ENCODE measurements around the gene TNS1. TPM values are rescaled to one million over a fixed set of nuclear protein-coding genes. Genes with fewer than 3 reads are reported as not detected.

The TNS1 gene
- total RNA-seq, 1 experiment from 2014 or later = 4.5 TPM

DNA sequence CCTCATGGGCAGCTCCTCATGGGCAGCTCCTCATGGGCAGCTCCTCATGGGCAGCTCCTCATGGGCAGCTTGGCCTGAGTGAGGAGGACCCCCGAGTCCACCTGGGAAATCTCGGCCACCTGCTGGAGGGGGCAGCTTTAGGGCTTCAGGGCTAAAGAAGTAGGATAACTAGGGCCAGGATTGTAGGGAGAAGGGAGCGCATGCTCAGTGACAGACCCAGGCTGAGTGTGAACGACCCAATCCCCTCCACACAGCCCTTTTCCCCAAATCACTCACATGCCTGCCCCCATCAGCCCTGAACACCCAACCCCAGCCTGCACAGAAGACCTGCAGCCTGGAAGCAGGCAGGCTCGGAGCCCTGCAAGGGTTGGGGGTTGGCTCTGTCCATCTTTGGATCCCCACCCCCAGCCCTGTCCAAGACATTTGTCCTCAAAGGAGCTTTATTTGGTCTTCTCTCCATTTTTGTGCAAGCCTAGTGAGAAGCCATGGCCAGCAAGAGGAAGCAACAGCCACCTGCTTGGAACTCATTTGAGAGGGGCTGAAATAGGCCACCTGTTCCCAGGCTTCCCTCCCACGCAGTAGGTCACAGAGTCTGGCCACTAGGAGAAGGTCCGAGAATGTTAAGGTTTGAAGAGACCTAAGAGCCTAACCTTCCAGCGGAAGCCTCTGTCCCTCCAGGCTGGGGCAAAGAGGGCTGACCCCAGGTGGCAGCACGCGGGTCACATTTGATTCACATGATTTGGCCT lies 249.9 kb downstream of the TNS1 start:
- POLR2A ChIA-PET = no interaction called here
- H3K27ac Mint-ChIP-seq = no peak overlapping the region

DNA sequence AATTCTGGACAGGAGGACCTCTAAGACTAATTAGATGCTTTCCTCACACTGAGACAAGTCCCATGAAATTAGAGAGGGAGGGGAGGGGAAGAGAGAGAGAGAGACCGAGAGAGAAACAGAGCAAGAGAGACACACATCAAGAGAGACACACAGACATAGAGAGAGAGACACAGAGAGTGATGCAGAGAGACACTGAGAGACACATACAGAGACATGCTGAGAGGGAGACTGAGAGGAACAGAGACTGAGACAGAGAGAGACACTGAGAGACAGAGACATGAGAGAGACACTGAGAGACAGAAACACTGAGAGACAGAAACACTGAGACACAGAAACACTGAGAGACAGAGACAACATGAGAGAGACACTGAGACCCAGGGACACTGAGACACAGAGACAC lies 250.8 kb downstream of the TNS1 start:
- H3K4me3 Mint-ChIP-seq = no peak overlapping the region
- ATAC-seq (no peak), DNase-seq (ENCODE audit: low spot score) (no peak)
- H3K4me1 Mint-ChIP-seq = peaks cover 24% of the 10 kb centered on the region
- CTCF ChIA-PET = no interaction called here
- H3K27me3 Mint-ChIP-seq (ENCODE audit: low read depth) = peaks cover 9% of the 10 kb centered on the region
- no peaks in the 10 kb centered on the region for H3K36me3 Mint-ChIP-seq
- POLR2A ChIA-PET = no interaction called here
- H3K27ac Mint-ChIP-seq = no peak overlapping the region
- H3K9me3 Mint-ChIP-seq = peaks cover 4% of the 10 kb centered on the region; the same call in 1 of the 2 replicates
- TF ChIP-seq, protein P1, sequence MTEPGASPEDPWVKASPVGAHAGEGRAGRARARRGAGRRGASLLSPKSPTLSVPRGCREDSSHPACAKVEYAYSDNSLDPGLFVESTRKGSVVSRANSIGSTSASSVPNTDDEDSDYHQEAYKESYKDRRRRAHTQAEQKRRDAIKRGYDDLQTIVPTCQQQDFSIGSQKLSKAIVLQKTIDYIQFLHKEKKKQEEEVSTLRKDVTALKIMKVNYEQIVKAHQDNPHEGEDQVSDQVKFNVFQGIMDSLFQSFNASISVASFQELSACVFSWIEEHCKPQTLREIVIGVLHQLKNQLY (CRISPR knock-in tag; IDR thresholded peaks at IDR 0.05) = no peak
- TF ChIP-seq ELF4 (CRISPR knock-in tag; IDR thresholded peaks at IDR 0.05; ENCODE audit: low read depth) (no peak), HMGA2 (CRISPR knock-in tag; IDR thresholded peaks at IDR 0.05) (no peak), SOX15 (CRISPR knock-in tag; IDR thresholded peaks at IDR 0.05) (no peak), NFE2L1 (CRISPR knock-in tag; IDR thresholded peaks at IDR 0.05) (no peak), RORB (CRISPR knock-in tag; IDR thresholded peaks at IDR 0.05) (no peak), ZNF263 (CRISPR knock-in tag; IDR thresholded peaks at IDR 0.05; ENCODE audit: low read depth) (no peak)
- TF ChIP-seq, protein P2, sequence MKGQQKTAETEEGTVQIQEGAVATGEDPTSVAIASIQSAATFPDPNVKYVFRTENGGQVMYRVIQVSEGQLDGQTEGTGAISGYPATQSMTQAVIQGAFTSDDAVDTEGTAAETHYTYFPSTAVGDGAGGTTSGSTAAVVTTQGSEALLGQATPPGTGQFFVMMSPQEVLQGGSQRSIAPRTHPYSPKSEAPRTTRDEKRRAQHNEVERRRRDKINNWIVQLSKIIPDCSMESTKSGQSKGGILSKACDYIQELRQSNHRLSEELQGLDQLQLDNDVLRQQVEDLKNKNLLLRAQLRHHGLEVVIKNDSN (CRISPR knock-in tag; IDR thresholded peaks at IDR 0.05) = no peak
- TF ChIP-seq, protein P3, sequence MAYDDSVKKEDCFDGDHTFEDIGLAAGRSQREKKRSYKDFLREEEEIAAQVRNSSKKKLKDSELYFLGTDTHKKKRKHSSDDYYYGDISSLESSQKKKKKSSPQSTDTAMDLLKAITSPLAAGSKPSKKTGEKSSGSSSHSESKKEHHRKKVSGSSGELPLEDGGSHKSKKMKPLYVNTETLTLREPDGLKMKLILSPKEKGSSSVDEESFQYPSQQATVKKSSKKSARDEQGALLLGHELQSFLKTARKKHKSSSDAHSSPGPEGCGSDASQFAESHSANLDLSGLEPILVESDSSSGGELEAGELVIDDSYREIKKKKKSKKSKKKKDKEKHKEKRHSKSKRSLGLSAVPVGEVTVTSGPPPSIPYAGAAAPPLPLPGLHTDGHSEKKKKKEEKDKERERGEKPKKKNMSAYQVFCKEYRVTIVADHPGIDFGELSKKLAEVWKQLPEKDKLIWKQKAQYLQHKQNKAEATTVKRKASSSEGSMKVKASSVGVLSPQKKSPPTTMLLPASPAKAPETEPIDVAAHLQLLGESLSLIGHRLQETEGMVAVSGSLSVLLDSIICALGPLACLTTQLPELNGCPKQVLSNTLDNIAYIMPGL (CRISPR knock-in tag; IDR thresholded peaks at IDR 0.05) = no peak

More for the DNA sequence above, 249.9 kb downstream of the TNS1 start:
- H3K4me3 Mint-ChIP-seq = no peak overlapping the region
- H3K9me3 Mint-ChIP-seq = peaks cover 4% of the 10 kb centered on the region; the same call in 1 of the 2 replicates
- no peak for DNase-seq (ENCODE audit: low spot score)
- H3K36me3 Mint-ChIP-seq = no peaks in the 10 kb centered on the region
- peaks cover 11% of the 10 kb centered on the region for H3K27me3 Mint-ChIP-seq (ENCODE audit: low read depth)
- CTCF ChIA-PET = no interaction called here
- H3K4me1 Mint-ChIP-seq = peaks cover 26% of the 10 kb centered on the region
- no peak for ATAC-seq
- TF ChIP-seq, protein P4, sequence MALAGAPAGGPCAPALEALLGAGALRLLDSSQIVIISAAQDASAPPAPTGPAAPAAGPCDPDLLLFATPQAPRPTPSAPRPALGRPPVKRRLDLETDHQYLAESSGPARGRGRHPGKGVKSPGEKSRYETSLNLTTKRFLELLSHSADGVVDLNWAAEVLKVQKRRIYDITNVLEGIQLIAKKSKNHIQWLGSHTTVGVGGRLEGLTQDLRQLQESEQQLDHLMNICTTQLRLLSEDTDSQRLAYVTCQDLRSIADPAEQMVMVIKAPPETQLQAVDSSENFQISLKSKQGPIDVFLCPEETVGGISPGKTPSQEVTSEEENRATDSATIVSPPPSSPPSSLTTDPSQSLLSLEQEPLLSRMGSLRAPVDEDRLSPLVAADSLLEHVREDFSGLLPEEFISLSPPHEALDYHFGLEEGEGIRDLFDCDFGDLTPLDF (CRISPR knock-in tag; IDR thresholded peaks at IDR 0.05) = no peak
- TF ChIP-seq ATF1 (CRISPR knock-in tag; IDR thresholded peaks at IDR 0.05) (no peak), ZNF423 (CRISPR knock-in tag; IDR thresholded peaks at IDR 0.05) (no peak), RORB (CRISPR knock-in tag; IDR thresholded peaks at IDR 0.05) (no peak), FOXK1 (CRISPR knock-in tag; IDR thresholded peaks at IDR 0.05) (no peak), JUN (CRISPR knock-in tag; IDR thresholded peaks at IDR 0.05) (no peak), OVOL2 (CRISPR knock-in tag; IDR thresholded peaks at IDR 0.05; ENCODE audit: borderline replicate concordance) (no peak), NFE2L1 (CRISPR knock-in tag; IDR thresholded peaks at IDR 0.05) (no peak), SP1 (CRISPR knock-in tag; conservative IDR thresholded peaks at IDR 0.05) (no peak), PRRX2 (CRISPR knock-in tag; IDR thresholded peaks at IDR 0.05) (no peak), ZNF416 (CRISPR knock-in tag; IDR thresholded peaks at IDR 0.05) (no peak)
- TF ChIP-seq, protein P5, sequence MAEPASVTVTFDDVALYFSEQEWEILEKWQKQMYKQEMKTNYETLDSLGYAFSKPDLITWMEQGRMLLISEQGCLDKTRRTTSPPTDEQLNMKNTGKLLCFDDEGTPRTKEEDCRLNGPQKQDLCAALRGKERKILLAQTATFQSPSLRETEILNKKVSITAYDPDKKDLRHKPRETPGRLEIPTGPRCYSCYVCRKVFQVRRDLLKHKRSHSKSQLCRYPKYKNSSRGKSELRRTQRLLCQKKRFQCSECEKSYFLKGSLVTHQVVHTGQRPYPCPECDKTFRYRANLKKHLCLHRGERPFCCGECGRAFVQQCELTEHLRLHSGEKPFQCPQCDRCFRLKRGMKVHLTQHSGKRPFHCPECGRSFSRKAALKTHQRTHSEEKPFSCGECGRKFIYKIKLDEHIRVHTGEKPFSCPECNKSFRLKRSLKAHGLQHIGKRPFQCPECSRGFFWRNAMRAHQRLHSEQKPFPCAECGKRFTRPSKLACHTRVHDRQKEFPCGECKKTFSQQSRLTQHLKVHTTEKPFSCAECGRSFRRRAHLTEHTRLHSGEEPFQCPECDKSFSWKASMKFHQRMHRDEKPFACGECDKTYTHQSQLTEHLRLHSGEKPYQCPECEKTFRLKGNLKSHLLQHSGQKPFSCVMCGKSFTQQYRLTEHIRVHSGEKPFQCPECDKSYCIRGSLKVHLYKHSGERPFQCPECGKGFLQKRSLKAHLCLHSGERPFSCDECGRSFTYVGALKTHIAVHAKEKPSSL (CRISPR knock-in tag; conservative IDR thresholded peaks at IDR 0.05) = no peak
- TF ChIP-seq, protein P3 (CRISPR knock-in tag; IDR thresholded peaks at IDR 0.05) = no peak
- TF ChIP-seq, protein P6, sequence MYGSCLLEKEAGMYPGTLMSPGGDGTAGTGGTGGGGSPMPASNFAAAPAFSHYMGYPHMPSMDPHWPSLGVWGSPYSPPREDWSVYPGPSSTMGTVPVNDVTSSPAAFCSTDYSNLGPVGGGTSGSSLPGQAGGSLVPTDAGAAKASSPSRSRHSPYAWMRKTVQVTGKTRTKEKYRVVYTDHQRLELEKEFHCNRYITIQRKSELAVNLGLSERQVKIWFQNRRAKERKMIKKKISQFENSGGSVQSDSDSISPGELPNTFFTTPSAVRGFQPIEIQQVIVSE (CRISPR knock-in tag; IDR thresholded peaks at IDR 0.05; ENCODE audit: borderline replicate concordance) = no peak
- TF ChIP-seq, protein P7, sequence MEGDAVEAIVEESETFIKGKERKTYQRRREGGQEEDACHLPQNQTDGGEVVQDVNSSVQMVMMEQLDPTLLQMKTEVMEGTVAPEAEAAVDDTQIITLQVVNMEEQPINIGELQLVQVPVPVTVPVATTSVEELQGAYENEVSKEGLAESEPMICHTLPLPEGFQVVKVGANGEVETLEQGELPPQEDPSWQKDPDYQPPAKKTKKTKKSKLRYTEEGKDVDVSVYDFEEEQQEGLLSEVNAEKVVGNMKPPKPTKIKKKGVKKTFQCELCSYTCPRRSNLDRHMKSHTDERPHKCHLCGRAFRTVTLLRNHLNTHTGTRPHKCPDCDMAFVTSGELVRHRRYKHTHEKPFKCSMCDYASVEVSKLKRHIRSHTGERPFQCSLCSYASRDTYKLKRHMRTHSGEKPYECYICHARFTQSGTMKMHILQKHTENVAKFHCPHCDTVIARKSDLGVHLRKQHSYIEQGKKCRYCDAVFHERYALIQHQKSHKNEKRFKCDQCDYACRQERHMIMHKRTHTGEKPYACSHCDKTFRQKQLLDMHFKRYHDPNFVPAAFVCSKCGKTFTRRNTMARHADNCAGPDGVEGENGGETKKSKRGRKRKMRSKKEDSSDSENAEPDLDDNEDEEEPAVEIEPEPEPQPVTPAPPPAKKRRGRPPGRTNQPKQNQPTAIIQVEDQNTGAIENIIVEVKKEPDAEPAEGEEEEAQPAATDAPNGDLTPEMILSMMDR (IDR thresholded peaks at IDR 0.05) = no peak

Data from WTC11 (cell line).